ENCODE results near the gene TRNP1.

DNA sequence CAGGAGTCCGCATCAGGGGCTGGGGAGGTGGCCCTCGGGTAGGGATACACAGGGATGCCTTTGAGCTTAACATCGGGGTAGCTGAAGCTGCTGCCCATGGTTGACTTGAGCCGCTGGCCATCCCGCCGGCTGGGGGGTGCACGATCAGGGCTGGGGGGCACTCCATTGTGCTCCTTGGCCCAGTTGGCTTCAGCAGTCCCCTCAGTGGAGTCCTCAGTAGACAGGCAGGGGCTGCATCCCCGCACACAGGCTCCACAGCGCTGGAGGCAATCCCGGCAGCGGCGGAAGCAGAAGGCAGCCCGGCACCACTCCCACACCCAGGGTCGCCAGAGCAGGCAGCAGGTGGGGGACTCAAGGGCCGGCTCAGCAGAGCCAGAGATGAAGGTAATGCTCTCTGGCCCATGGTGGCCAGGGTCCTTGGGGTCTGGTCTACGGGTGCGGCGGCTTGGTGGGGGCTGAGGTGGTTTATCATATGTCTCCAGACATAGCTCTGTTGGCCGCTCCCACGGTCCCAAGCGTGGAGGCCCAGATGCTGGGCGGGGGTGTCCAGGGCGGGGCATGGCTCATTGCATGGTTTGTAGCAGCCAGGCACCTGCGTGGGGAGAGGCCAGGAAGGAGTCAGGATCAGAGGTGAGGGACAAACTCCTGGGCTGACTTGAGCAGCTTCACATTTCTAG, 41.5 kb upstream of the TRNP1 start:
- TF ChIP-seq, protein P1, sequence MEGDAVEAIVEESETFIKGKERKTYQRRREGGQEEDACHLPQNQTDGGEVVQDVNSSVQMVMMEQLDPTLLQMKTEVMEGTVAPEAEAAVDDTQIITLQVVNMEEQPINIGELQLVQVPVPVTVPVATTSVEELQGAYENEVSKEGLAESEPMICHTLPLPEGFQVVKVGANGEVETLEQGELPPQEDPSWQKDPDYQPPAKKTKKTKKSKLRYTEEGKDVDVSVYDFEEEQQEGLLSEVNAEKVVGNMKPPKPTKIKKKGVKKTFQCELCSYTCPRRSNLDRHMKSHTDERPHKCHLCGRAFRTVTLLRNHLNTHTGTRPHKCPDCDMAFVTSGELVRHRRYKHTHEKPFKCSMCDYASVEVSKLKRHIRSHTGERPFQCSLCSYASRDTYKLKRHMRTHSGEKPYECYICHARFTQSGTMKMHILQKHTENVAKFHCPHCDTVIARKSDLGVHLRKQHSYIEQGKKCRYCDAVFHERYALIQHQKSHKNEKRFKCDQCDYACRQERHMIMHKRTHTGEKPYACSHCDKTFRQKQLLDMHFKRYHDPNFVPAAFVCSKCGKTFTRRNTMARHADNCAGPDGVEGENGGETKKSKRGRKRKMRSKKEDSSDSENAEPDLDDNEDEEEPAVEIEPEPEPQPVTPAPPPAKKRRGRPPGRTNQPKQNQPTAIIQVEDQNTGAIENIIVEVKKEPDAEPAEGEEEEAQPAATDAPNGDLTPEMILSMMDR (IDR thresholded peaks at IDR 0.05; ENCODE audit: poor library complexity, severe bottlenecking), result no peak
- TF ChIP-seq RAD21 (conservative IDR thresholded peaks at IDR 0.05) (no peak), EZH2 (IDR thresholded peaks at IDR 0.05; ENCODE audit: borderline replicate concordance, insufficient read depth, low read length, poor library complexity, severe bottlenecking) (no peak), EP300 (conservative IDR thresholded peaks at IDR 0.05; ENCODE audit: poor library complexity, severe bottlenecking) (no peak), POLR2AphosphoS5 (IDR thresholded peaks at IDR 0.05) (no peak), SMC3 (conservative IDR thresholded peaks at IDR 0.05; ENCODE audit: poor library complexity) (no peak), REST (IDR thresholded peaks at IDR 0.05; ENCODE audit: borderline replicate concordance) (no peak)
